Neural progenitor cell (in vitro differentiated cells): ENCODE results near the gene IFT122. TPM values are rescaled to one million over a fixed set of nuclear protein-coding genes. Genes with fewer than 3 reads are reported as not detected.

Experiments used
- DNase-seq: peaks from one replicate; pipeline ENCODE4 v3.0.0-alpha.2; 2016; ENCODE audit warnings: low spot score
- H2AFZ ChIP-seq: fragments of 200-600 bp; sonication (generic); replicated peaks from 2 replicates; pipeline ENCODE4 v1.6.1; 2016; ENCODE audit warnings: antibody characterized with exemption
- H3F3A ChIP-seq: fragments of 200-600 bp; sonication (generic); 2 replicates; pipeline ENCODE4 v1.6.1; 2016; ENCODE audit warnings: antibody characterized with exemption, low read depth
- H3K27ac ChIP-seq: fragments of 200-600 bp; sonication (generic); 2 replicates; pipeline ENCODE4 v1.5.1; 2016; ENCODE audit warnings: mild to moderate bottlenecking
- H3K27me3 ChIP-seq: fragments of 200-600 bp; sonication (generic); 2 replicates; pipeline ENCODE4 v1.6.1; 2016; ENCODE audit warnings: mild to moderate bottlenecking, moderate library complexity
- H3K36me3 ChIP-seq: fragments of 200-600 bp; sonication (generic); 2 replicates; pipeline ENCODE4 v1.5.1; 2016
- H3K4me1 ChIP-seq: fragments of 200-600 bp; sonication (generic); 2 replicates; pipeline ENCODE4 v1.6.1; 2016; ENCODE audit warnings: mixed run types
- H3K4me2 ChIP-seq: fragments of 200-600 bp; sonication (generic); 2 replicates; pipeline ENCODE4 v1.6.1; 2016
- H3K4me3 ChIP-seq: fragments of 200-600 bp; sonication (generic); 2 replicates; pipeline ENCODE4 v1.5.1; 2016
- H3K79me2 ChIP-seq: fragments of 200-600 bp; sonication (generic); 2 replicates; pipeline ENCODE4 v1.6.1; 2016; ENCODE audit warnings: low read depth
- H3K9ac ChIP-seq: fragments of 200-600 bp; sonication (generic); 2 replicates; pipeline ENCODE4 v1.6.1; 2016
- H3K9me3 ChIP-seq: fragments of 200-600 bp; sonication (generic); 2 replicates; pipeline ENCODE4 v1.5.1; 2016; ENCODE audit warnings: low read depth
- H4K20me1 ChIP-seq: fragments of 200-600 bp; sonication (generic); 2 replicates; pipeline ENCODE4 v1.6.1; 2016; ENCODE audit warnings: low read depth
- H3K27ac Mint-ChIP-seq: 3 replicates; pipeline ENCODE4 v1.8.0; 2021; ENCODE audit warnings: mixed read lengths
- H3K27me3 Mint-ChIP-seq: 2 replicates; pipeline ENCODE4 v1.8.0; 2022; ENCODE audit warnings: low read depth, mild to moderate bottlenecking, inconsistent platforms, moderate library complexity, mixed read lengths; ENCODE audit not compliant: insufficient read depth
- H3K36me3 Mint-ChIP-seq: 3 replicates; pipeline ENCODE4 v1.8.0; 2021; ENCODE audit warnings: mixed read lengths
- H3K4me1 Mint-ChIP-seq: 3 replicates; pipeline ENCODE4 v1.8.0; 2021; ENCODE audit warnings: mixed read lengths
- H3K4me3 Mint-ChIP-seq: 3 replicates; pipeline ENCODE4 v1.8.0; 2021; ENCODE audit warnings: mild to moderate bottlenecking, moderate library complexity, mixed read lengths
- H3K9me3 Mint-ChIP-seq: 3 replicates; pipeline ENCODE4 v1.8.0; 2020; ENCODE audit warnings: mixed read lengths
- EZH2 ChIP-seq: fragments of 200-600 bp; sonication (generic); IDR thresholded peaks from 2 replicates; pipeline ENCODE4 v1.6.1; 2017; ENCODE audit warnings: antibody characterized with exemption, mild to moderate bottlenecking, moderate library complexity
- EZH2phosphoT487 ChIP-seq: fragments of 200-600 bp; sonication (generic); IDR thresholded peaks from 2 replicates; pipeline ENCODE4 v1.6.1; 2017; ENCODE audit warnings: antibody characterized with exemption
- total RNA-seq: library from RNA; depleted of rRNA; stranded (reverse); fragments of >200 nt; gene quantifications from 2 replicates; pipeline ENCODE4 v1.2.3, GENCODE V29; 2015; ENCODE audit warnings: low replicate concordance
- TF ChIP-seq, protein P1 (sequence below): fragments of 200-600 bp; sonication (generic); IDR thresholded peaks from 2 replicates; pipeline ENCODE4 v1.5.1; 2017; ENCODE audit warnings: antibody characterized with exemption, mild to moderate bottlenecking

The IFT122 gene
- total RNA-seq, 1 donor from 2014 or later, result 48.0 TPM

DNA sequence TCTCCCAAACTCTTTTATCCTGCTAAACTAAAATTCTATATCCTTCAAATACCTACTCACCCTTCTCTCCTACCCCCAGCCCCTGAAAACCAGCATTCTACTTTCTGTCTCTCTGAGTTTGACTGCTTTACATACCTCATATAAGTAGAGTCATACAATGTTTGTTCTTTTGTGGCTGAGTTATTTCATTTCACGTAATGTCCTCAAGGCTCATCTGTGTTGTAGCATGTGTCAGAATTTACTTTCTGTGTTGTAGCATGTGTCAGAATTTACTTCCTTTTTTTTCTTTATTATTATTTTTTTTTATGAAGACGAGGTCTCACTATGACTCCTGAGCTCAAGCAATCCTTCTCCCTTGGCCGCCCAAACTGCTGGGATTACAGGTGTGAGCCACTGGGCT is 20.1 kb downstream of the IFT122 start:
- no peak for DNase-seq
- no peaks in the 10 kb centered on the region for H3K27me3 ChIP-seq

DNA sequence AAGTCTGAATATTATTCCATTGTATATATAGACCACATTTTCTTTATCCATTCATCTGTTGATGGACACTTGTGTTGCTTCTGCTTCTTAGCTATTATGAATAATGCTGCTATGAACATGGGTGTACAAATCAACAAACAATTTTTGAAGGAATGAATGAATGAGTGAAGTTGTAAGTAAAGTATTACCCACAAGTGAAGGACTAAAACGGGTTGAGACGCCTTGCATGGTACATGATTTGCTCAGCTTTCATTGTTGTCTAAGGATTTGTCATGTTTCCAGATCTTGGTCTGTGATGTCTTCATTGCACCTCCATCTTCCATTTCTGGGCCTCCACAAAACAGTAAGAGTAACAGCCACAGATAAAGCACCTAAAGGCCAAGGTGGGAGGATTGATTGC is 20.5 kb downstream of the IFT122 start:
- Histone ChIP-seq H3K36me3 (no peaks in the 10 kb centered on the region), H3K4me2 (no peak overlapping the region), H3K9me3 (no peaks in the 10 kb centered on the region), H4K20me1 (no peaks in the 10 kb centered on the region), H3K9ac (no peak overlapping the region), H3K27ac (no peak overlapping the region), H3K27me3 (no peaks in the 10 kb centered on the region), H3K4me1 (no peaks in the 10 kb centered on the region), H2AFZ (no peak overlapping the region), H3K4me3 (no peak overlapping the region), H3K79me2 (no peaks in the 10 kb centered on the region), H3F3A (no peaks in the 10 kb centered on the region)
- Mint-ChIP-seq H3K4me1 (peaks cover 5% of the 10 kb centered on the region), H3K27ac (no peak overlapping the region), H3K36me3 (peaks cover 20% of the 10 kb centered on the region), H3K27me3 (peaks cover 5% of the 10 kb centered on the region), H3K4me3 (no peak overlapping the region), H3K9me3 (no peaks in the 10 kb centered on the region)
- DNase-seq, result no peak
- TF ChIP-seq, protein P1, sequence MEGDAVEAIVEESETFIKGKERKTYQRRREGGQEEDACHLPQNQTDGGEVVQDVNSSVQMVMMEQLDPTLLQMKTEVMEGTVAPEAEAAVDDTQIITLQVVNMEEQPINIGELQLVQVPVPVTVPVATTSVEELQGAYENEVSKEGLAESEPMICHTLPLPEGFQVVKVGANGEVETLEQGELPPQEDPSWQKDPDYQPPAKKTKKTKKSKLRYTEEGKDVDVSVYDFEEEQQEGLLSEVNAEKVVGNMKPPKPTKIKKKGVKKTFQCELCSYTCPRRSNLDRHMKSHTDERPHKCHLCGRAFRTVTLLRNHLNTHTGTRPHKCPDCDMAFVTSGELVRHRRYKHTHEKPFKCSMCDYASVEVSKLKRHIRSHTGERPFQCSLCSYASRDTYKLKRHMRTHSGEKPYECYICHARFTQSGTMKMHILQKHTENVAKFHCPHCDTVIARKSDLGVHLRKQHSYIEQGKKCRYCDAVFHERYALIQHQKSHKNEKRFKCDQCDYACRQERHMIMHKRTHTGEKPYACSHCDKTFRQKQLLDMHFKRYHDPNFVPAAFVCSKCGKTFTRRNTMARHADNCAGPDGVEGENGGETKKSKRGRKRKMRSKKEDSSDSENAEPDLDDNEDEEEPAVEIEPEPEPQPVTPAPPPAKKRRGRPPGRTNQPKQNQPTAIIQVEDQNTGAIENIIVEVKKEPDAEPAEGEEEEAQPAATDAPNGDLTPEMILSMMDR, result no peak
- TF ChIP-seq EZH2phosphoT487 (no peak), EZH2 (no peak)

More for the DNA sequence above, 20.1 kb downstream of the IFT122 start:
- Mint-ChIP-seq H3K4me3 (no peak overlapping the region), H3K36me3 (peaks cover 20% of the 10 kb centered on the region), H3K9me3 (no peaks in the 10 kb centered on the region), H3K4me1 (peaks cover 5% of the 10 kb centered on the region), H3K27me3 (peaks cover 5% of the 10 kb centered on the region), H3K27ac (no peak overlapping the region)
- Histone ChIP-seq H3K4me3 (no peak overlapping the region), H3K79me2 (no peaks in the 10 kb centered on the region), H3K36me3 (no peaks in the 10 kb centered on the region), H3K4me1 (no peaks in the 10 kb centered on the region), H4K20me1 (no peaks in the 10 kb centered on the region), H2AFZ (no peak overlapping the region), H3K9me3 (no peaks in the 10 kb centered on the region), H3F3A (no peaks in the 10 kb centered on the region), H3K4me2 (no peak overlapping the region), H3K9ac (no peak overlapping the region), H3K27ac (no peak overlapping the region)
- TF ChIP-seq EZH2phosphoT487, result no peak
- no peak for TF ChIP-seq EZH2
- TF ChIP-seq, protein P1, result no peak

DNA sequence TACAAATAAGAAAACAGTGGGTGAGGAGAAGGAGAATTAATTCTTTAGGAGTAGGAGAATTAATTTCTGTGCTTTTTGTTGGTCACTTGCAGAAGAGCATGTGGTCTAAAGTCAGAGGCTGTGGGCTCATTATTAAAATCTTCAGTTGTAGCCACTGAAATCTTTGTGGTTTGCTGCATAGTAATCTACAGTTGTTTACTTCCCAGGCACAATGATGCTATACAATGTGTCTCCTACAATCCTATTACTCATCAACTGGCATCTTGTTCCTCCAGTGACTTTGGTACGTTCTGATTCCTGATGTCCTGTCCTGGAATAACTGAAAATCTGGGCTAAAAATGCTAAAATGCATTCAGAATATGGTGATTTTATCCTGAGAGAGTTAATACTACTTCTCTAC is 21.0 kb downstream of the IFT122 start:
- Histone ChIP-seq H3K4me3 (no peak overlapping the region), H2AFZ (no peak overlapping the region), H3K4me1 (no peaks in the 10 kb centered on the region), H3K27ac (no peak overlapping the region), H3F3A (no peaks in the 10 kb centered on the region), H3K4me2 (no peak overlapping the region), H3K79me2 (no peaks in the 10 kb centered on the region), H3K9ac (no peak overlapping the region), H3K27me3 (no peaks in the 10 kb centered on the region), H4K20me1 (no peaks in the 10 kb centered on the region), H3K36me3 (no peaks in the 10 kb centered on the region), H3K9me3 (no peaks in the 10 kb centered on the region)
- no peaks in the 10 kb centered on the region for H3K9me3 Mint-ChIP-seq
- H3K27ac Mint-ChIP-seq, result no peak overlapping the region
- no peak overlapping the region for H3K4me3 Mint-ChIP-seq
- H3K4me1 Mint-ChIP-seq, result peaks cover 5% of the 10 kb centered on the region
- DNase-seq, result no peak
- H3K27me3 Mint-ChIP-seq, result peaks cover 5% of the 10 kb centered on the region
- TF ChIP-seq, protein P1, result no peak
- TF ChIP-seq EZH2phosphoT487 (no peak), EZH2 (no peak)
- peaks cover 17% of the 10 kb centered on the region for H3K36me3 Mint-ChIP-seq
